Measurements from ENCODE around the gene RNF144A. TPM values are rescaled to one million over a fixed set of nuclear protein-coding genes. Genes with fewer than 3 reads are reported as not detected.

RNF144A gene
- total and polyA plus RNA-seq, 2 experiments from 2014 or later = 2.8 to 14.7 TPM

DNA sequence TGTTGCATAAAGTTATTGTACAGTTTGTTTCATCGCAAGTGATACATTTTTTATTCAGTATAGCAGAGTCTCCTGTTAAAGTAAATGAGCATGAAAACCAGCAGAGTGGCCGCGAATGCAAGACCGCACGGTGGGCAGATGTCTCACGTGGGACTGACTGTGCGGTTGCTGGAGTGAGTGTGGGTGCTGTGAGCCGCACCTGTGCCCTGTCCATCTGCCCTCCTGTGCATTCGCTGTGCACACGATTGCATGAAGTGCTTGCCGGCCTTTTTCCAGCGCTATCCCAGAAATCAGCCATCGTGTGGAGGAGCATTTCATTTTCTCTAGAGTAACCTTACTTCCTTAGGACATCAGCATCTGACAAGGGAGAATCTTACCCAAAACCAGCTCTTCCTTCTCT lies 118.7 kb downstream of the RNF144A start:
- Histone ChIP-seq H3F3A (replicated peaks; ENCODE audit: low read depth) (no peaks in the 10 kb centered on the region), H3K4me2 (no peak overlapping the region), H3K27me3 (ENCODE audit: insufficient read depth) (no peaks in the 10 kb centered on the region), H3K4me3 (no peak overlapping the region), H3K27ac (ENCODE audit: low read depth) (no peak overlapping the region), H3K4me1 (ENCODE audit: insufficient read depth) (no peaks in the 10 kb centered on the region), H3K36me3 (ENCODE audit: insufficient read depth) (no peaks in the 10 kb centered on the region), H3K9me2 (ENCODE audit: insufficient read depth) (no peaks in the 10 kb centered on the region), H4K20me1 (replicated peaks; ENCODE audit: insufficient read depth) (no peaks in the 10 kb centered on the region), H3K79me2 (replicated peaks; ENCODE audit: insufficient read depth) (no peaks in the 10 kb centered on the region), H2AFZ (no peak overlapping the region)
- peaks cover 7% of the 10 kb centered on the region for H3K36me3 Mint-ChIP-seq (ENCODE audit: low read depth)
- TF ChIP-seq EZH2 (IDR thresholded peaks at IDR 0.05; ENCODE audit: low read depth, unreplicated experiment) = no peak
- TF ChIP-seq POLR2AphosphoS5 (IDR thresholded peaks at IDR 0.05; ENCODE audit: low read depth) = no peak
- no peak for TF ChIP-seq JUNB (IDR thresholded peaks at IDR 0.05; ENCODE audit: unreplicated experiment)
- no peak for TF ChIP-seq CREB1 (CRISPR knock-in tag; IDR thresholded peaks at IDR 0.05; ENCODE audit: low read depth)
- no peak for TF ChIP-seq ETS1 (IDR thresholded peaks at IDR 0.05)
- no peak for TF ChIP-seq ZNF331 (CRISPR knock-in tag; IDR thresholded peaks at IDR 0.05; ENCODE audit: low read depth)
- TF ChIP-seq, protein P1, sequence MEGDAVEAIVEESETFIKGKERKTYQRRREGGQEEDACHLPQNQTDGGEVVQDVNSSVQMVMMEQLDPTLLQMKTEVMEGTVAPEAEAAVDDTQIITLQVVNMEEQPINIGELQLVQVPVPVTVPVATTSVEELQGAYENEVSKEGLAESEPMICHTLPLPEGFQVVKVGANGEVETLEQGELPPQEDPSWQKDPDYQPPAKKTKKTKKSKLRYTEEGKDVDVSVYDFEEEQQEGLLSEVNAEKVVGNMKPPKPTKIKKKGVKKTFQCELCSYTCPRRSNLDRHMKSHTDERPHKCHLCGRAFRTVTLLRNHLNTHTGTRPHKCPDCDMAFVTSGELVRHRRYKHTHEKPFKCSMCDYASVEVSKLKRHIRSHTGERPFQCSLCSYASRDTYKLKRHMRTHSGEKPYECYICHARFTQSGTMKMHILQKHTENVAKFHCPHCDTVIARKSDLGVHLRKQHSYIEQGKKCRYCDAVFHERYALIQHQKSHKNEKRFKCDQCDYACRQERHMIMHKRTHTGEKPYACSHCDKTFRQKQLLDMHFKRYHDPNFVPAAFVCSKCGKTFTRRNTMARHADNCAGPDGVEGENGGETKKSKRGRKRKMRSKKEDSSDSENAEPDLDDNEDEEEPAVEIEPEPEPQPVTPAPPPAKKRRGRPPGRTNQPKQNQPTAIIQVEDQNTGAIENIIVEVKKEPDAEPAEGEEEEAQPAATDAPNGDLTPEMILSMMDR (conservative IDR thresholded peaks at IDR 0.05; ENCODE audit: low read depth in 2 of 2) = no peak
- TF ChIP-seq ZNF114 (CRISPR knock-in tag; IDR thresholded peaks at IDR 0.05) = no peak
- no peak for TF ChIP-seq STAT1 (IDR thresholded peaks at IDR 0.05; ENCODE audit: unreplicated experiment)
- no peak for TF ChIP-seq REST (IDR thresholded peaks at IDR 0.05; ENCODE audit: unreplicated experiment)
- no peak for TF ChIP-seq NANOG (IDR thresholded peaks at IDR 0.05; ENCODE audit: borderline replicate concordance)
- no peak for TF ChIP-seq ZNF462 (CRISPR knock-in tag; IDR thresholded peaks at IDR 0.05)
- no peak for ATAC-seq
- no peaks in the 10 kb centered on the region; the same call in 2 of the 3 replicates for H3K9me3 Mint-ChIP-seq
- H3K27me3 Mint-ChIP-seq (ENCODE audit: insufficient read depth, low read depth, poor library complexity) = peaks cover 6% of the 10 kb centered on the region
- DNase-seq (ENCODE audit: low spot score) = no peak
- no peaks in the 10 kb centered on the region for H3K4me1 Mint-ChIP-seq
- H3K4me3 Mint-ChIP-seq = no peak overlapping the region
- no peak overlapping the region for H3K27ac Mint-ChIP-seq
